Body of pancreas (tissue), 4 donors: ENCODE data around the gene KRT81. TPM values are rescaled to one million over a fixed set of nuclear protein-coding genes. Genes with fewer than 3 reads are reported as not detected.
"Not testable (repeated sequence)": the region's sequence is repeated elsewhere in the genome, so short reads cannot be mapped to it uniquely, and the experiment has no call there.

Experiments
- ATAC-seq: fragments of 150-250 bp; one replicate; pipeline ENCODE4 v1.9.1; 2016
- DNase-seq, 4 donors: peaks; one replicate each; pipeline ENCODE4 v3.0.0-alpha.2; 2019
- H3K27ac ChIP-seq, 4 donors: fragments of 200-600 bp; sonication (generic); 1 replicate in 3 of 4; 2 replicates in 1 of 4; pipeline versions ENCODE4 v1.5.1 to v1.6.1; 2016 to 2019; ENCODE audit warnings: mild to moderate bottlenecking in 1 of 4, mixed read lengths in 1 of 4, moderate library complexity in 1 of 4
- H3K27me3 ChIP-seq, 2 donors: fragments of 200-600 bp; sonication (generic); one replicate each; pipeline ENCODE4 v1.6.0; 2016; ENCODE audit warnings: mild to moderate bottlenecking in 1 of 2
- H3K36me3 ChIP-seq, 2 donors: fragments of 200-600 bp; sonication (generic); replicated peaks in 1 of 2; 2 replicates each; pipeline ENCODE4 v1.5.1; 2016; ENCODE audit warnings: low read depth in 2 of 2; ENCODE audit not compliant: insufficient read depth in 1 of 2
- H3K4me1 ChIP-seq: fragments of 200-600 bp; sonication (generic); one replicate; pipeline ENCODE4 v1.6.0; 2016
- H3K4me3 ChIP-seq, 2 donors: fragments of 200-600 bp; sonication (generic); 1 replicate in 1 of 2; 2 replicates in 1 of 2; pipeline ENCODE4 v1.5.1; 2016 to 2019
- H3K9me3 ChIP-seq, 3 donors: fragments of 200-600 bp; sonication (generic); 1 replicate in 2 of 3; 2 replicates in 1 of 3; pipeline ENCODE4 v1.5.1; 2016
- POLR2A ChIP-seq, 3 donors: fragments of 450-650 bp; IDR thresholded peaks; one replicate each; pipeline ENCODE4 v1.6.1; 2016; ENCODE audit warnings: antibody characterized with exemption in 3 of 3, mild to moderate bottlenecking in 2 of 3
- WGBS, 2 donors: methylation state at CpG; one replicate each; pipeline ENCODE4 v1.1.5; 2017; 5-methylcytosine and 5-hydroxymethylcytosine counted together
- intact Hi-C: fragments of 100-400 bp; cut with DNase I; formaldehyde crosslinking; loops from one replicate; pipeline ENCODE4 v1.15.1; 2023
- total RNA-seq, 2 donors: library from RNA; depleted of rRNA; stranded (reverse); fragments of >200 nt; gene quantifications; one replicate each; pipeline ENCODE4 v1.1.0, GENCODE V29; 2016
- TF ChIP-seq, protein P1 (sequence below), 7 experiments: fragments of 450-650 bp in 4 of 7; fragments of 200-600 bp in 3 of 7; sonication (generic) in 3 of 7; IDR thresholded peaks; one replicate each; pipeline ENCODE4 v1.5.1; 2016 to 2019; ENCODE audit warnings: antibody characterized with exemption in 7 of 7

Gene KRT81
- total RNA-seq, 2 donors from 2014 or later: not detected

DNA sequence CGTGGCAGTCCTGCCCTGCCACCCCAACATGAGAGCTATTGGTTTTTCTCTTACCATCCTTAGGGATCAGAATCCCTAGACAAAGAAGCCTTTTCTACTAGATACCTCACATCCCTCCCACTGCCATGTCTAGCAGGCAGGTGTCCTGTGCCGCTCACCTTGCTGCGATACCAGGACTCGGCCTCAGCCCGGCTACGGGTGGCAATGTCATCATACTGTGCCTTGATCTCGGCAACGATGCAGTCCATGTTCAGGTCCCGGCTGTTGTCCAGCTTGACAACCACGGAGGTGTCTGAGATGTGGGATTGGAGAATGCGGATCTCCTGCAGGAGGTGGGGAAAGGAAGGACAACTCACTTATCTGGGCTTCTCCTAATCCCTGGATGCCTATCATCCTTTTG lies 25.4 kb upstream of the KRT81 start:
- H3K27ac ChIP-seq: no peak overlapping the region
- no peak for TF ChIP-seq POLR2A (IDR thresholded peaks at IDR 0.05)
- TF ChIP-seq, protein P1, sequence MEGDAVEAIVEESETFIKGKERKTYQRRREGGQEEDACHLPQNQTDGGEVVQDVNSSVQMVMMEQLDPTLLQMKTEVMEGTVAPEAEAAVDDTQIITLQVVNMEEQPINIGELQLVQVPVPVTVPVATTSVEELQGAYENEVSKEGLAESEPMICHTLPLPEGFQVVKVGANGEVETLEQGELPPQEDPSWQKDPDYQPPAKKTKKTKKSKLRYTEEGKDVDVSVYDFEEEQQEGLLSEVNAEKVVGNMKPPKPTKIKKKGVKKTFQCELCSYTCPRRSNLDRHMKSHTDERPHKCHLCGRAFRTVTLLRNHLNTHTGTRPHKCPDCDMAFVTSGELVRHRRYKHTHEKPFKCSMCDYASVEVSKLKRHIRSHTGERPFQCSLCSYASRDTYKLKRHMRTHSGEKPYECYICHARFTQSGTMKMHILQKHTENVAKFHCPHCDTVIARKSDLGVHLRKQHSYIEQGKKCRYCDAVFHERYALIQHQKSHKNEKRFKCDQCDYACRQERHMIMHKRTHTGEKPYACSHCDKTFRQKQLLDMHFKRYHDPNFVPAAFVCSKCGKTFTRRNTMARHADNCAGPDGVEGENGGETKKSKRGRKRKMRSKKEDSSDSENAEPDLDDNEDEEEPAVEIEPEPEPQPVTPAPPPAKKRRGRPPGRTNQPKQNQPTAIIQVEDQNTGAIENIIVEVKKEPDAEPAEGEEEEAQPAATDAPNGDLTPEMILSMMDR (IDR thresholded peaks at IDR 0.05): no peak
- H3K9me3 ChIP-seq: no peaks in the 10 kb centered on the region
- no peaks in the 10 kb centered on the region for H3K4me1 ChIP-seq
- no peak for DNase-seq
- no peak for ATAC-seq
- H3K36me3 ChIP-seq: no peaks in the 10 kb centered on the region
- H3K27me3 ChIP-seq: no peaks in the 10 kb centered on the region
- no peak overlapping the region for H3K4me3 ChIP-seq
- intact Hi-C loops: no loop called here
- WGBS, 2 donors: 81 to 84% methylated on average over 4 to 11 of the region's 11 CpGs

DNA sequence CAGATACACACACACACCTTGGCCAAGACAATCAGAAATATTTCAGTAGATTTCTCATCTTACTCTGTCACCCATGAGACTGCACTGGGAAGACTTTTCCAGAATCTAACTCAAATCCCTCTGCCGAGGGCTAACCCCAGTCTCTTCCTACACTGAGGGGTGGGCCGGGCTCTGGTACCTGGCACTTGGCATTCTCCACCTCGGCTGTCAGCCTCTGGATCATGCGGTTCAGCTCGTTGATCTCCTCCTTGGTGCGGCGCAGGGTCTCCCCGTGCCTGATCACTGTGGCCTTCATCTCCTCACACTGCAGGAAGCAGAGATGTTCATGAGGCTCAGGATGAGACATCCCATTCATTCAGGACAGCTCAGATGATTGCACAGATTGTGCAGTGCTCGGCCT lies 25.0 kb upstream of the KRT81 start:
- H3K27me3 ChIP-seq: no peaks in the 10 kb centered on the region
- H3K4me1 ChIP-seq: no peaks in the 10 kb centered on the region
- no peak overlapping the region for H3K4me3 ChIP-seq
- ATAC-seq: no peak
- TF ChIP-seq POLR2A (IDR thresholded peaks at IDR 0.05): no peak
- TF ChIP-seq, protein P1 (IDR thresholded peaks at IDR 0.05): no peak
- intact Hi-C loops: no loop called here
- no peak overlapping the region for H3K27ac ChIP-seq
- H3K9me3 ChIP-seq: no peaks in the 10 kb centered on the region
- no peak for DNase-seq
- 75 to 83% methylated on average over 8 to 9 of the region's 9 CpGs for WGBS, 2 donors
- no peaks in the 10 kb centered on the region for H3K36me3 ChIP-seq

DNA sequence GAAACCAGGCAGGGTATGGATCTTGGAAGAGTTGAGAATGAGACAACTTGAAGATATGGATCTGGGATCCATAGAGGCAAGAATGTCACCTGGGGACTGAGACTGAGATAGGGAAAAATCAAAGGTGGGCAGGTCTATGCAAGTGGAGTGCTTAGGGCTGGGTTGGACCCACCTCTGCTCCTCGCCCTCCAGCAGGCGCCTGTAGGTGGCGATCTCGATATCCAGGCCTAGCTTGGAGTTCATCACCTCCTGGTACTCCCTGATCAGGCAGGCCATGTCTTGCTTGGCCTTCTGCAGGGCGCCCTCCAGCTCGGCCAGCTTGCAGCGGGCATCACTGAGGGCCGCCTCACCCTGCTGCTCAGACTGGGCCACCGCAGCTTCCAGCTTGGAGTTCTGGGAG lies 24.4 kb upstream of the KRT81 start:
- H3K4me3 ChIP-seq, H3K36me3 ChIP-seq, H3K27me3 ChIP-seq, H3K9me3 ChIP-seq, intact Hi-C loops, ATAC-seq, H3K27ac ChIP-seq, H3K4me1 ChIP-seq: not testable (repeated sequence)
- WGBS, 2 donors: 65 to 74% methylated on average over 7 to 9 of the region's 9 CpGs
- DNase-seq: peak in 2 of 4 donors; percentile 35 to 42
- TF ChIP-seq, protein P1 (IDR thresholded peaks at IDR 0.05): peak in 4 of 7 experiments; percentile 11 to 21 (median 14)

DNA sequence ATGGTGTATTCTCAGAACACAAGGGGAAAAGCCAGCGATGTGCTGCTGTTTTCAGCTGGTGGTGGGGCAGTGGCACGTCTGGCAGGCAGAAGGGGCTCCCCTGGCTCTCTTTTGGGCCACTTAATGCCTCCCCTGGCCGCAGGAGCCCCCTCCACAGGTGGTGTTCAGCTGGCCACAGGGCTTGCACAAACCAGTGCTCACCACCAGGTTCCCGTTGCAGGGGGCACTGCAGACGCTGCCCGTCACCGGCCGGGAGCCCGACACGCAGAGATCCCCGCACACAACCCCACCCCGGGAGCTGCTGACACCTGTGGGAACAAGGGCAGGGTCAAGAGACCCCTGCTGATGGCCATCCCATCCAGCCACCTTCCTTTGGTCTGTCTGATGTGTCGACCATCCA lies 23.2 kb upstream of the KRT81 start:
- H3K27me3 ChIP-seq: no peaks in the 10 kb centered on the region
- TF ChIP-seq, protein P1 (IDR thresholded peaks at IDR 0.05): no peak
- TF ChIP-seq POLR2A (IDR thresholded peaks at IDR 0.05): no peak
- H3K36me3 ChIP-seq: no peaks in the 10 kb centered on the region
- H3K4me1 ChIP-seq: no peaks in the 10 kb centered on the region
- WGBS, 2 donors: 79 to 88% methylated on average over 5 to 13 of the region's 13 CpGs
- no peaks in the 10 kb centered on the region for H3K9me3 ChIP-seq
- no peak overlapping the region for H3K4me3 ChIP-seq
- no peak overlapping the region for H3K27ac ChIP-seq
- intact Hi-C loops: no loop called here
- ATAC-seq (no peak), DNase-seq (no peak)

DNA sequence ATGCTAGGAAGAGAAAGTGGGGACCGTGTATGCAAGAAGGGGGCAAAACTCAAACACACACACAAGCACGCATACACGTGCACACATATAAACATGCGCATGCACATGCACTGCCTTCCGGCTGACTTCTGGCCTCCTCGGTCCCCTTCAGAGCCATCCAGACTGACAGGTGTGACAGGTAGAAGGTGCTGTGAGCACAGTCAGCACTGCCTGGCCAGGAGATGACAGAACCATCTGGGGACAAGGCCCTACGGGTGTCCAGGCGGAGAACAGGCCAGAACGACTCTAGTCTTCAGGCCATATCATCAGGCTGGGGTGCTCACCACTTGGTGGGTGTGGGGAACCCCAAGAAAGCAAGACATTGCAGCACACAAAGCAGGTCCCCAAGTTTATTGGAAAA lies 22.6 kb upstream of the KRT81 start:
- intact Hi-C loops: no loop called here
- Histone ChIP-seq H3K4me1 (peaks cover 2% of the 10 kb centered on the region), H3K4me3 (no peak overlapping the region), H3K27ac (no peak overlapping the region), H3K9me3 (no peaks in the 10 kb centered on the region), H3K36me3 (no peaks in the 10 kb centered on the region), H3K27me3 (no peaks in the 10 kb centered on the region)
- DNase-seq (no peak), ATAC-seq (no peak)
- TF ChIP-seq, protein P1 (IDR thresholded peaks at IDR 0.05): no peak
- no peak for TF ChIP-seq POLR2A (IDR thresholded peaks at IDR 0.05)
- 68 to 78% methylated on average over 6 to 9 of the region's 9 CpGs for WGBS, 2 donors
